Activated CD8-positive, alpha-beta memory T cell treated with anti-CD3 and anti-CD28 coated beads for 24 hours (primary cell): ENCODE measurements around the gene OSBPL8.

Source experiments
- DNase-seq: peaks from one replicate; pipeline ENCODE4 v3.0.0-alpha.2; 2020

OSBPL8 gene, protein sequence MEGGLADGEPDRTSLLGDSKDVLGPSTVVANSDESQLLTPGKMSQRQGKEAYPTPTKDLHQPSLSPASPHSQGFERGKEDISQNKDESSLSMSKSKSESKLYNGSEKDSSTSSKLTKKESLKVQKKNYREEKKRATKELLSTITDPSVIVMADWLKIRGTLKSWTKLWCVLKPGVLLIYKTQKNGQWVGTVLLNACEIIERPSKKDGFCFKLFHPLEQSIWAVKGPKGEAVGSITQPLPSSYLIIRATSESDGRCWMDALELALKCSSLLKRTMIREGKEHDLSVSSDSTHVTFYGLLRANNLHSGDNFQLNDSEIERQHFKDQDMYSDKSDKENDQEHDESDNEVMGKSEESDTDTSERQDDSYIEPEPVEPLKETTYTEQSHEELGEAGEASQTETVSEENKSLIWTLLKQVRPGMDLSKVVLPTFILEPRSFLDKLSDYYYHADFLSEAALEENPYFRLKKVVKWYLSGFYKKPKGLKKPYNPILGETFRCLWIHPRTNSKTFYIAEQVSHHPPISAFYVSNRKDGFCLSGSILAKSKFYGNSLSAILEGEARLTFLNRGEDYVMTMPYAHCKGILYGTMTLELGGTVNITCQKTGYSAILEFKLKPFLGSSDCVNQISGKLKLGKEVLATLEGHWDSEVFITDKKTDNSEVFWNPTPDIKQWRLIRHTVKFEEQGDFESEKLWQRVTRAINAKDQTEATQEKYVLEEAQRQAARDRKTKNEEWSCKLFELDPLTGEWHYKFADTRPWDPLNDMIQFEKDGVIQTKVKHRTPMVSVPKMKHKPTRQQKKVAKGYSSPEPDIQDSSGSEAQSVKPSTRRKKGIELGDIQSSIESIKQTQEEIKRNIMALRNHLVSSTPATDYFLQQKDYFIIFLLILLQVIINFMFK

DNA sequence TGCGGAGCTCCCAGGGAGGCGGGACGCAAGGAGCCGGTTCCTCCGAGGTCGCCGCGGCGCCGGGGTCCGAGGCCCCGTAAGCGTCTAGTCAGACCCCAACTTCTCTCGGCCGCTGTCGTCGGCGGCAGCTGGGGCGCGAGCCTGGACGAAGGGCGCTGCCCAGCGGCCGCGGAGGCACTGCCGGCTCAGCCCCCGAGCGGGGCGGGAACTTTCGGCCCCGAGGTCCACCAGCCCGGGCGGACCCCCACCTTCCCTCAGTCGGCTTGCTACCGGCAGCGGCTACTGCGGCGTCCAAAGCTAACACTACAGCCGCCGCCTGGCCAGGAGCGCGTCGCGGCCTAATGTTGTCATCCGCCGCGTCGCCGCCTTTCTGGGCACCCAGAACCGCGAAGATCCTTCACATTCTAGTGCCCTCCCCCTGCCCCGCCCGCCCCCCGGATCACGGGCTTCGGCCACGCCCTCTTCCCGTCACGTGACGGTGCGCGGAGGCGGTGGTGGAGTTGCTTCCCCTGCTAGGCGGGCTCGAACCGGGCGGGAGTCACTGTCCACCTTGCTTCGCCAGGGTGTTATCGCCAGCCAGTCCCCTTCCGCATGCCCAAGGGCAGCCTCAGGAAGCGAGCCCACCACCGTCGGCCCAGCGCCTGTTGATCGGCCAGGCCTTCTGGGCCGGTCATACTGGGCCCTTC is at the start of gene OSBPL8:
Gene OSBPL8 (minus strand): TSS at position 372 of the 686 bp plus-strand sequence. CDS start 72,220 bp downstream, outside the sequence.
- peak; percentile 100 for DNase-seq

- no peak for DNase-seq
Observed at GRCh38 chr12:76608070-76608469, 48.5 kb upstream of the OSBPL8 start.

GRCh38 chr12:76595056-76595455 is 35.5 kb upstream of the OSBPL8 start:
- DNase-seq: no peak

GRCh38 chr12:76591476-76591875 is 31.9 kb upstream of the OSBPL8 start:
- no peak for DNase-seq

GRCh38 chr12:76590131-76590530 is 30.6 kb upstream of the OSBPL8 start:
- DNase-seq: no peak

GRCh38 chr12:76588881-76589565 is 29.5 kb upstream of the OSBPL8 start:
- DNase-seq: no peak

- no peak for DNase-seq
Observed at GRCh38 chr12:76587428-76588178, 28.0 kb upstream of the OSBPL8 start.

GRCh38 chr12:76586764-76587395 is 27.3 kb upstream of the OSBPL8 start:
- DNase-seq: no peak

DNA sequence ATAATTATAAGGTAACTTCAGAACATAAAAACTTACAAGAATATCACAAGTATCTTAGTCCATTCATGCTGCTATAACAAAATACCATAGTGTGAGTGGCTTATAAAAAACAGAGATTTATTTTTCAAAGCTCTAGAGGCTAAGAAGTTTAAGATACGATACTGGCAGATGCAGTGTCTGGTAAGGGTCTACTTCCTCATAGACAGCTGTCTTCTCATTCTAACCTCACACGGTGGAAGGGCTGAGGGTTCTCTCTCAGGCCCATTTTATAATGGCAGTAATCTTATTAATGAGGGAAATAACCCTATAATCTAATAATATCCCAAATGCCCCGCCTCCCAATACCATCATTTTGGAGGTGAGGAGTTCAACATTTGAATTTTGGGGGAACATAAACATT is 23.7 kb upstream of the OSBPL8 start:
- no peak for DNase-seq

DNA sequence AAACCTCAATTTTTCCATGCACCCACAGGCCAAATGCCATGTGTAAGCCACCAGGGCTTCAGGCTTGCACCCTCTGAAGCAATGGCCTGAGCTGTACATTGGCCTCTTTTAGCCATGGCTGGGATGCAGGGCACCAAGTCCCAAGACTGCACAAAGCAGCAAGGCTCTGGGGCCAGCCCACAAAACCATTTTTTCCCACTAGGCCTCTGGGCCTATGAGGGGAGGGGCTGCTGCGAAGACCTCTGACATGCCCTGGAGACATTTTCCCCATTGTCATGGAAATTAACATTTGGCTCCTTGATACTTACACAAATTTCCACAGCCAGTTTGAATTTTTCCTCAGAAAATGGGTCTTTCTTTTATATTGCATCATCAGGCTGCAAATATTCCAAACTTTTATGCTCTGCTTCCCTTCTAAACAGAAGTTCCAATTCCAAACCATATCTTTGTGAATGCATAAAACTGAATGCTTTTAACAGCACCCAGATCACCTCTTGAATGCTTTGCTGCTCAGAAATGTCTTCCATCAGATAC is 14.3 kb upstream of the OSBPL8 start:
- no peak for DNase-seq

DNA sequence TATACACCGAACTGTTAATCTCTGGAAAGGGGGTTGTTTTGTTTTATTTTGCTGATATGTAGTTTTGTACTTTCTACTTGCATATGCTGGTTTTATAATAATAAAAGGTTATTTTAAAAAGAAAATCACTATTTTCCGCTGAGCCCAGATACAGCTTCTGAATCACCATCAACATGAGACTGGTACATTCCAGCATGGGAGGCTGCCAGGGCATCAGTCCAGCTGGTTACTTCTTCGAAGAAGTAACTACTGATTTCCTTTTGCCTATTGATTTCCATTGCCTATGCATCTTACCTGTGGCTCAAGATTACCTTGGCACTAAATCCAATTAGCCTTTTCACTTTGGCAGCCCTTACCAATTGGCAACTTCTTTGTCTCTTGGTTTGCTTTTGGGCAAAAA is 11.7 kb upstream of the OSBPL8 start:
- DNase-seq: no peak

GRCh38 chr12:76569685-76570604 is 10.4 kb upstream of the OSBPL8 start:
- no peak for DNase-seq

GRCh38 chr12:76568888-76569551 is 9.4 kb upstream of the OSBPL8 start:
- no peak for DNase-seq

- DNase-seq: no peak
Observed at GRCh38 chr12:76568130-76568529, 8.6 kb upstream of the OSBPL8 start.

GRCh38 chr12:76563061-76563460 is 3.5 kb upstream of the OSBPL8 start:
- DNase-seq: no peak

- DNase-seq: no peak
Observed at GRCh38 chr12:76562130-76562529, 2.6 kb upstream of the OSBPL8 start.

DNA sequence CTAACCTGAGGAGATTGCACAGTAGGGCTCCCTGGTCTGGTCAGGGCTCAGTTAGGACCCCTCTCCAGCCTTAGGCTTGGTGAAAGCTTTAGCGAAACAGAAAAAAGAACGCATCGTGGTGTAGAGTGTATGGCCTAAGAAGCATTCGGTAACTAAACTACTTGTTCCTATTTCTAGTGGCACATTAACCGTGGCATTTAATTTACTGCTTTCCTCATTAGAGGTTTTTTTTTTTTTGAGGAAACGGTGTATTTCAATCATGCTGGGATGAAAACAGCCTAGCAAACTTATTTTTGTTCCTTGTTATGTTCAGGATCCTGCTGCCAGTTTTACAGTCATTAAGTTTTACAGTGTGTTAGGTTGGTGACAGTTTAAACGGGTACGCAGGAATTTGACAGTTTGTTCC is 518 bp upstream of the OSBPL8 start:
- DNase-seq: no peak

DNA sequence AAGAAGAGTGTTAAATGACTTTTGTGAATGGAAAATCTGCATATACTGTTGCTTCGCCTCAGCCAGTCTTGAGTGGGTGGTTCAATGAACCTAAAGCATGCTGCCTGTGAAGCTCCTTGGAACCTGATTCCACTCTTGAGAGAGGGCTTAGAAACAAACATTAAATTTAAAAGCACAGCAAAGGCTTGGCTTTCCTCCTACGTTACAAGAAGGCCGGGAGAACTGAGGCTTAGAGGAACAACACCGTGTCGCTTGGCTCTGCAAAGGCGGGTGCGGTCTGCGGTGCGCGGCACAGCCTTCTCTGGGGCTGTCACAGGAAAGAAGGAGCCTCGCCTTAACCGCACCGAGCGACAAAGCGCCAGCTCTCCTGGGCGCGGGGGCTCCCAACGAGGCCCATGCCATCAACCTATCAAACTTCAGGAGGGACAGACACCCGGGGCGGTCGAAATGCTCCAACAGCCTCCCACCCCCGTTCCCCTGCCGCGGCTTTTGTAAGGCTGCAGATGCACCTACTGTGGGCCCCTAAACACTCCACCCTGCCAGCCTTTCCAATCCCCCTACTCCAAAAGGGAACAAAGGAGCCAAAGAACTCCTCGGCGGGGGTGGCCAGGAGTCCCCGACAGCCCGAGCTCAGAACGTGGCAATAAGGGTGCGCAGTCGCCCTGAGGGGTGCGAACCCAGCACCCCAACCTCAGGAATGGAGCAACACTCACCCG is 729 bp downstream of the OSBPL8 start:
- peak; percentile 89 for DNase-seq

DNA sequence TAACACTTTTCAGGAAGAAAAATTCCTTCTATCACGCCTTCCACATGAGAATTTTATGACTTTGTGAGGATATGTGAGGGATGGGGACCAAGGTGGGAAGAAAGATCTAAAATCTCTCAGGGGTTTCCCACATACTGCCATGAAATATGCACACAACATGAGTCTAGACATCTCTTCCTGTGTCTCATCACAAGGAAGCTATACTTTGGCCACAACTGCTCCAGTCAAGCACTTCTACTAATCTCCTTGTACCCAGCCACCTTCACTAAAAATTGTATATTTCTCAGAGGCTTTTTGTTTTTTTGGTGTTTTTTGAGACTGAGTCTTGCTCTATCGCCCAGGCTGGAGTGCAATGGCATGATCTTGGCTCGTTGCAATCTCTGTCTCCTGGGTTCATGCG is 3.2 kb downstream of the OSBPL8 start:
- no peak for DNase-seq
